Esophagus muscularis mucosa (tissue), 3 donors: Measurements from ENCODE around the gene ZNF92.

Experiments
- CTCF ChIP-seq, 3 experiments: fragments of 200-600 bp in 2 of 3; fragments of 450-650 bp in 1 of 3; sonication (generic) in 2 of 3; IDR thresholded peaks; one replicate each; pipeline ENCODE4 v1.5.1; 2017 to 2019; ENCODE audit warnings: antibody characterized with exemption in 3 of 3, mild to moderate bottlenecking in 2 of 3, moderate library complexity in 1 of 3
- POLR2A ChIP-seq: fragments of 450-650 bp; IDR thresholded peaks from one replicate; pipeline ENCODE4 v1.6.1; 2017; ENCODE audit warnings: antibody characterized with exemption, moderate library complexity, mild to moderate bottlenecking, low read depth

- TF ChIP-seq CTCF (IDR thresholded peaks at IDR 0.05), result no peak
- TF ChIP-seq POLR2A, result peak; percentile 58
Measured at GRCh38 chr7:65373608-65374351, at the start of gene ZNF92.
